Natural killer cell (primary cell): ENCODE data around the gene CMTM3. TPM values are rescaled to one million over a fixed set of nuclear protein-coding genes. Genes with fewer than 3 reads are reported as not detected.

ENCODE experiments used
- ATAC-seq, 3 donors: fragments of 150-1000 bp in 2 of 3; fragments of 200-7000 bp in 1 of 3; cut with Tn5 transposase; 1 replicate in 1 of 3; 2 replicates in 2 of 3; pipeline ENCODE4 v1.10.0; 2021; ENCODE audit warnings: mild to moderate bottlenecking in 2 of 3, moderate library complexity in 2 of 3
- DNase-seq, 2 donors: peaks; one replicate each; pipeline versions ENCODE4 v3.0.0 to v3.0.0-alpha.2; 2013 to 2021; ENCODE audit warnings: mixed read lengths in 1 of 2
- H3K27ac ChIP-seq: one replicate; pipeline ENCODE4 v1.5.1; 2013; ENCODE audit warnings: mild to moderate bottlenecking, low read length
- H3K27me3 ChIP-seq: one replicate; pipeline ENCODE4 v1.6.1; 2013; ENCODE audit warnings: low read length; ENCODE audit not compliant: control insufficient read depth, insufficient read depth
- H3K36me3 ChIP-seq: one replicate; pipeline ENCODE4 v1.6.1; 2013; ENCODE audit warnings: low read length; ENCODE audit not compliant: control insufficient read depth, insufficient read depth
- H3K4me1 ChIP-seq: one replicate; pipeline ENCODE4 v1.6.1; 2013; ENCODE audit warnings: low read length; ENCODE audit not compliant: control insufficient read depth, insufficient read depth
- H3K4me3 ChIP-seq: one replicate; pipeline ENCODE4 v1.5.1; 2013; ENCODE audit warnings: low read length
- H3K9me3 ChIP-seq: one replicate; pipeline ENCODE4 v1.6.1; 2013; ENCODE audit warnings: low read length; ENCODE audit not compliant: control insufficient read depth, insufficient read depth
- H3K27ac Mint-ChIP-seq, 2 donors: one replicate each; pipeline ENCODE4 v1.8.0; 2022; ENCODE audit warnings: mild to moderate bottlenecking in 2 of 2, mixed read lengths in 2 of 2, moderate library complexity in 1 of 2
- H3K27me3 Mint-ChIP-seq, 2 donors: one replicate each; pipeline ENCODE4 v1.8.0; 2022; ENCODE audit warnings: low read depth in 2 of 2, mixed read lengths in 2 of 2
- H3K36me3 Mint-ChIP-seq: one replicate; pipeline ENCODE4 v1.8.0; 2022; ENCODE audit warnings: mixed read lengths
- H3K4me1 Mint-ChIP-seq, 2 donors: one replicate each; pipeline ENCODE4 v1.8.0; 2022; ENCODE audit warnings: mixed read lengths in 2 of 2
- H3K4me3 Mint-ChIP-seq: one replicate; pipeline ENCODE4 v1.8.0; 2022; ENCODE audit warnings: mild to moderate bottlenecking, moderate library complexity, mixed read lengths
- H3K9me3 Mint-ChIP-seq, 2 donors: one replicate each; pipeline ENCODE4 v1.8.0; 2022; ENCODE audit warnings: mixed read lengths in 2 of 2
- WGBS: methylation state at CpG from one replicate; pipeline ENCODE4 v1.1.7; 2013; ENCODE audit warnings: missing lambda C conversion rate; ENCODE audit not compliant: insufficient coverage; 5-methylcytosine and 5-hydroxymethylcytosine counted together
- intact Hi-C: fragments of 100-400 bp; cut with micrococcal nuclease; formaldehyde crosslinking; loops from one replicate; pipeline ENCODE4 v1.14.2; 2022
- total RNA-seq, 4 donors: library from RNA; stranded (reverse); fragments of 120-200 nt in 1 of 4; gene quantifications; one replicate each; pipeline versions ENCODE4 v1.2.3 to v1.2.4, GENCODE V29; 2013 to 2022
- TF ChIP-seq, protein P1 (sequence below): fragments of 200-600 bp; IDR thresholded peaks from one replicate; pipeline ENCODE4 v1.8.0; 2022; ENCODE audit warnings: antibody characterized with exemption

The CMTM3 gene
- total RNA-seq, 3 donors from 2014 or later (not counting 1 experiment from before 2014, with no cell fraction given), result 68.2 to 86.4 (median 85.0) TPM

DNA sequence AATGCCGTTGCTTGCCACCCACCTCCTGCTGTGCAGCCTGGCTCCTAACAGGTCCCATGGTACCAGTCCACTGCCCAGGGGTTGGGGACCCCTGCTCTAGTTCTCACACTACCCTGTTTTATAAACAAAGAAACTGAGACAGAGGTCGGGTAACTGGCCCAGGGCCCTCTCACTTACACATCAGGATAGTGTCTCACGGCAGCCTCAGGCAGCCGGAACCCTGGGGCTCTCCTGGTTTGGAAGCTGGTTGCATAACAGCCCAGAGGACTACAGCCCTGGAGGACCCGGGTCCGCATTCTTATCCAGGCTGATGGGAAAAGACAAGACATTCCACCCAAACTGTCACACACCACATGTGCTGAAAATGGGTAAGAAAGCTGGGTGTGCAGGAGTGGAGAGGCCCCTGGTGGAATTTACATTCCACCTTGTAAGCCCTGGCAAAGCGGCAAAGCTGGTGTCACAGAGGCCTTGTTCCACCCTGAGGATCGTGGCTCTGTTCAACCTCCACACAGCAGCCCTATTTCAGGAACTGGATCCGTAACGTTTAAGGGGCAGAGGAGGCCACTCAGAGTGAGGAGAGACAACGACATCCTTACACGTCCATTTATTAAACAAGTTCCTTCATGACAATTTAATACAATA is 9.8 kb downstream of the CMTM3 start:
- peaks cover 45% of the 10 kb centered on the region for H3K36me3 ChIP-seq
- Mint-ChIP-seq H3K4me3 (no peak overlapping the region), H3K27me3 (no peaks in the 10 kb centered on the region), H3K9me3 (no peaks in the 10 kb centered on the region), H3K4me1 (no peaks in the 10 kb centered on the region), H3K36me3 (no peaks in the 10 kb centered on the region), H3K27ac (no peak overlapping the region)
- no peak overlapping the region for H3K4me3 ChIP-seq
- ATAC-seq, result no peak
- TF ChIP-seq, protein P1, sequence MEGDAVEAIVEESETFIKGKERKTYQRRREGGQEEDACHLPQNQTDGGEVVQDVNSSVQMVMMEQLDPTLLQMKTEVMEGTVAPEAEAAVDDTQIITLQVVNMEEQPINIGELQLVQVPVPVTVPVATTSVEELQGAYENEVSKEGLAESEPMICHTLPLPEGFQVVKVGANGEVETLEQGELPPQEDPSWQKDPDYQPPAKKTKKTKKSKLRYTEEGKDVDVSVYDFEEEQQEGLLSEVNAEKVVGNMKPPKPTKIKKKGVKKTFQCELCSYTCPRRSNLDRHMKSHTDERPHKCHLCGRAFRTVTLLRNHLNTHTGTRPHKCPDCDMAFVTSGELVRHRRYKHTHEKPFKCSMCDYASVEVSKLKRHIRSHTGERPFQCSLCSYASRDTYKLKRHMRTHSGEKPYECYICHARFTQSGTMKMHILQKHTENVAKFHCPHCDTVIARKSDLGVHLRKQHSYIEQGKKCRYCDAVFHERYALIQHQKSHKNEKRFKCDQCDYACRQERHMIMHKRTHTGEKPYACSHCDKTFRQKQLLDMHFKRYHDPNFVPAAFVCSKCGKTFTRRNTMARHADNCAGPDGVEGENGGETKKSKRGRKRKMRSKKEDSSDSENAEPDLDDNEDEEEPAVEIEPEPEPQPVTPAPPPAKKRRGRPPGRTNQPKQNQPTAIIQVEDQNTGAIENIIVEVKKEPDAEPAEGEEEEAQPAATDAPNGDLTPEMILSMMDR, result no peak
- no peaks in the 10 kb centered on the region for H3K4me1 ChIP-seq
- WGBS, result 96% methylated on average over 10 of the region's 12 CpGs
- no peaks in the 10 kb centered on the region for H3K27me3 ChIP-seq
- intact Hi-C loops, result no loop called here
- DNase-seq, result no peak
- no peaks in the 10 kb centered on the region for H3K9me3 ChIP-seq
- H3K27ac ChIP-seq, result no peak overlapping the region

DNA sequence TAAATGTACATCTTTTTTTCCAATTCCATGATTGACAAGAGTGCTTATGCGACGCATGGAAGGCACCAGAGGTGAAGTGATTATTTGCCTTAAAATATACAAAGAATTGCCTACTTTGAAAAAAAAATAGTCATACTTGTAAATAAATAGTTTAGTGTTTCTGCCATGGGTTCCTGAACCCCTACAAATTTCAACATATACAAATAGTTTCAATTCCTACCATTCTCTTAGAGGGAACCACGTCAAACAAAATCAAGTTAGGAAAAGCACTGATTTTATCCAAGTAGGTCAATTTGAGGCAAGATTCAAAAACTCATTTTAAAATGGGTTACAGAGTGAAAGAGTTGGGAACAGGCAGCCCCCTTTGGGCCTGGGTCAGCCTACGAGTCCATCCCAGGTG is 11.7 kb downstream of the CMTM3 start:
- Histone ChIP-seq H3K36me3 (peaks cover 27% of the 10 kb centered on the region), H3K4me3 (no peak overlapping the region), H3K9me3 (no peaks in the 10 kb centered on the region), H3K27ac (no peak overlapping the region), H3K27me3 (no peaks in the 10 kb centered on the region), H3K4me1 (no peaks in the 10 kb centered on the region)
- H3K27ac Mint-ChIP-seq, result no peak overlapping the region
- TF ChIP-seq, protein P1, result no peak
- intact Hi-C loops, result no loop called here
- H3K36me3 Mint-ChIP-seq, result no peaks in the 10 kb centered on the region
- no peak for ATAC-seq
- no peak overlapping the region for H3K4me3 Mint-ChIP-seq
- 95% methylated on average over 1 of the region's 4 CpGs for WGBS
- no peak for DNase-seq
- H3K27me3 Mint-ChIP-seq, result no peaks in the 10 kb centered on the region
- H3K9me3 Mint-ChIP-seq, result no peaks in the 10 kb centered on the region
- H3K4me1 Mint-ChIP-seq, result no peaks in the 10 kb centered on the region

DNA sequence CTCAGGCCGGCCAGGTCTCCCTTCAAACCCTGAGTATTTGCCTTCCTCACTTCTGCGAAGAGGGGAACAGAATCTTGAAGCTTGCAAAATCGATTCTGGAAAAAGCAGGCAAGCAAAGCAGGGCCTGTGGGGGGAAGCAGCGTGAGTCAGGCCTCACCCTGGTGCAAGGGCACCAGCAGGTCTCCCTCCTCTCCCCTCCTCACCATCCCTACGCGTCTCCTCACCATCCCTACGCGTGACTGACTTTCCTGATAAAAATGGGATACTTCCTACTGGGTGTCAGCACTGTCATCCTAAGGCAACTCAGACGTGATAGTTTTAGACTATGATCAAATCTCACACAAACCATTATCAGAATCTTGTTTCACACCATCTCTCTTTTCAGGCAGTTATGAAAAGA is 12.1 kb downstream of the CMTM3 start:
- Mint-ChIP-seq H3K4me1 (no peaks in the 10 kb centered on the region), H3K36me3 (no peaks in the 10 kb centered on the region), H3K9me3 (no peaks in the 10 kb centered on the region), H3K27me3 (no peaks in the 10 kb centered on the region), H3K4me3 (no peak overlapping the region), H3K27ac (no peak overlapping the region)
- Histone ChIP-seq H3K36me3 (peaks cover 23% of the 10 kb centered on the region), H3K4me3 (no peak overlapping the region), H3K4me1 (no peaks in the 10 kb centered on the region), H3K27me3 (no peaks in the 10 kb centered on the region), H3K9me3 (no peaks in the 10 kb centered on the region), H3K27ac (no peak overlapping the region)
- no peak for ATAC-seq
- TF ChIP-seq, protein P1, result no peak
- intact Hi-C loops, result no loop called here
- 90% methylated on average over 9 of the region's 9 CpGs for WGBS
- no peak for DNase-seq

DNA sequence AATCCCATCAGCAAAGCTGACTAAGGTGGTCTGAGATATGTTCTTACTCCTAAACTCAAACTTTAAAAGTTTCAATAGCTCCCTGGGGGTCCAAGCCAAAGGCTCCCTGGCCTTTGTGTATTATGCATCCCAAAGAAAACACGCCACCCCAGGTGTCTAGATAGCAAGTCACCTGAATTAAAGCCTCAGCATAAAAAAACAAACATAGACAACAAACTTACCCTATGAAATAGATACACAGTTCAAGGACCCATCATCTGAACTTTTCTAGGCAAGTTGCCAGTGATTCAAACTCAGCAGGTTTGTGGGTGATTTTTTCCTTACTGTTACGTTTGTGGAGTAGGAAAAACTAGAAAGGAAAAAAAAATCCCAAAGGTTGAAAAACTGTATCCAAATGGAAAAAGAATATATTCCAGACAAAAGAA is 12.5 kb downstream of the CMTM3 start:
- DNase-seq (no peak), ATAC-seq (no peak)
- WGBS, result 100% methylated on average over 1 of the region's 2 CpGs
- intact Hi-C loops, result no loop called here
- H3K4me3 Mint-ChIP-seq, result no peak overlapping the region
- no peaks in the 10 kb centered on the region for H3K27me3 Mint-ChIP-seq
- Histone ChIP-seq H3K27me3 (no peaks in the 10 kb centered on the region), H3K27ac (no peak overlapping the region), H3K9me3 (no peaks in the 10 kb centered on the region), H3K4me1 (no peaks in the 10 kb centered on the region), H3K4me3 (no peak overlapping the region), H3K36me3 (peaks cover 19% of the 10 kb centered on the region)
- H3K9me3 Mint-ChIP-seq, result no peaks in the 10 kb centered on the region
- H3K27ac Mint-ChIP-seq, result no peak overlapping the region
- H3K4me1 Mint-ChIP-seq, result no peaks in the 10 kb centered on the region
- TF ChIP-seq, protein P1, result no peak
- H3K36me3 Mint-ChIP-seq, result no peaks in the 10 kb centered on the region
